Endothelial cell of umbilical vein (primary cell): ENCODE data around the gene ARL13A.

Experiments
- CTCF ChIP-seq, 2 donors: IDR thresholded peaks; 1 replicate in 1 of 2; 2 replicates in 1 of 2; pipeline ENCODE4 v1.5.1; 2011; ENCODE audit warnings: low read length in 2 of 2, mild to moderate bottlenecking in 2 of 2, moderate library complexity in 2 of 2, control low read depth in 1 of 2, inconsistent platforms in 1 of 2, low read depth in 1 of 2; ENCODE audit not compliant: insufficient read depth in 1 of 2; ENCODE audit errors: extremely low read depth in 1 of 2
- POLR2A ChIP-seq: IDR thresholded peaks from 2 replicates; pipeline ENCODE4 v1.6.1; 2012; ENCODE audit warnings: low read depth, mild to moderate bottlenecking, control low read depth, low read length

GRCh38 chrX:100946299-100946927, 23.1 kb upstream of the ARL13A start:
- TF ChIP-seq CTCF (IDR thresholded peaks at IDR 0.05; ENCODE audit: extremely low read depth in 1 of 2, insufficient read depth in 1 of 2, low read depth in 1 of 2, low read length in 2 of 2) = no peak
- TF ChIP-seq POLR2A = no peak
